H9 (cell line): Measurements from ENCODE around the gene RPL35. TPM values are rescaled to one million over a fixed set of nuclear protein-coding genes. Genes with fewer than 3 reads are reported as not detected.

Experiments
- DNase-seq: peaks from one replicate; pipeline ENCODE4 v3.0.0-alpha.2; 2017
- H2AFZ ChIP-seq: one replicate; pipeline ENCODE4 v1.6.1; 2013; ENCODE audit warnings: mild to moderate bottlenecking, low read length, control low read depth, moderate library complexity
- H2AK5ac ChIP-seq: 2 replicates; pipeline ENCODE4 v1.6.1; 2013; ENCODE audit warnings: low read length, control low read depth, mixed read lengths; ENCODE audit not compliant: insufficient read length
- H2BK120ac ChIP-seq: one replicate; pipeline ENCODE4 v1.6.1; 2013; ENCODE audit warnings: low read depth, mild to moderate bottlenecking, low read length, control low read depth, inconsistent platforms; ENCODE audit not compliant: poor library complexity, severe bottlenecking
- H2BK12ac ChIP-seq: 2 replicates; pipeline ENCODE4 v1.6.1; 2013; ENCODE audit warnings: low read length, control low read depth, mixed read lengths, low read depth; ENCODE audit not compliant: insufficient read length
- H2BK15ac ChIP-seq: 2 replicates; pipeline ENCODE4 v1.6.1; 2013; ENCODE audit warnings: low read depth, low read length, control low read depth
- H2BK20ac ChIP-seq: one replicate; pipeline ENCODE4 v1.6.1; 2013; ENCODE audit warnings: low read depth, mild to moderate bottlenecking, low read length, control low read depth, inconsistent platforms; ENCODE audit not compliant: poor library complexity, severe bottlenecking
- H2BK5ac ChIP-seq: 2 replicates; pipeline ENCODE4 v1.6.1; 2013; ENCODE audit warnings: low read length, control low read depth, mixed read lengths; ENCODE audit not compliant: insufficient read length
- H3K14ac ChIP-seq: 2 replicates; pipeline ENCODE4 v1.6.1; 2013; ENCODE audit warnings: low read length, control low read depth; ENCODE audit not compliant: insufficient read depth
- H3K18ac ChIP-seq: 2 replicates; pipeline ENCODE4 v1.6.1; 2013; ENCODE audit warnings: low read depth, mild to moderate bottlenecking, mixed read lengths, low read length, control low read depth; ENCODE audit not compliant: insufficient read length
- H3K23ac ChIP-seq: 2 replicates; pipeline ENCODE4 v1.6.1; 2013; ENCODE audit warnings: low read length, control low read depth, mixed read lengths, low read depth; ENCODE audit not compliant: insufficient read length
- H3K23me2 ChIP-seq: 2 replicates; pipeline ENCODE4 v1.6.1; 2013; ENCODE audit warnings: low read depth, mild to moderate bottlenecking, mixed read lengths, low read length, control low read depth; ENCODE audit not compliant: insufficient read length, poor library complexity, severe bottlenecking
- H3K27ac ChIP-seq: 2 replicates; pipeline ENCODE4 v1.5.1; 2013; ENCODE audit warnings: low read length, control low read depth, mixed read lengths, low read depth; ENCODE audit not compliant: insufficient read length
- H3K27me3 ChIP-seq: 2 replicates; pipeline ENCODE4 v1.6.1; 2013; ENCODE audit warnings: low read length, control low read depth, inconsistent platforms; ENCODE audit not compliant: insufficient read depth
- H3K4ac ChIP-seq: 2 replicates; pipeline ENCODE4 v1.6.1; 2013; ENCODE audit warnings: low read depth, mild to moderate bottlenecking, control low read depth, inconsistent platforms, low read length, moderate library complexity
- H3K4me1 ChIP-seq: 2 replicates; pipeline ENCODE4 v1.6.1; 2013; ENCODE audit warnings: low read length, control low read depth, inconsistent platforms; ENCODE audit not compliant: insufficient read depth
- H3K4me2 ChIP-seq: 2 replicates; pipeline ENCODE4 v1.6.1; 2013; ENCODE audit warnings: low read length, control low read depth, mixed read lengths; ENCODE audit not compliant: insufficient read length, insufficient read depth
- H3K56ac ChIP-seq: 2 replicates; pipeline ENCODE4 v1.6.1; 2013; ENCODE audit warnings: low read depth, mild to moderate bottlenecking, mixed read lengths, low read length, control low read depth; ENCODE audit not compliant: insufficient read length
- H3K79me1 ChIP-seq: 2 replicates; pipeline ENCODE4 v1.6.1; 2013; ENCODE audit warnings: low read depth, mild to moderate bottlenecking, moderate library complexity, low read length, control low read depth, inconsistent platforms; ENCODE audit not compliant: insufficient read depth, poor library complexity, severe bottlenecking
- H3K79me2 ChIP-seq: 2 replicates; pipeline ENCODE4 v1.6.1; 2013; ENCODE audit warnings: low read length, control low read depth, inconsistent platforms; ENCODE audit not compliant: insufficient read depth
- H3K9ac ChIP-seq: 2 replicates; pipeline ENCODE4 v1.6.1; 2013; ENCODE audit warnings: low read length, control low read depth, mixed read lengths; ENCODE audit not compliant: insufficient read length; ENCODE audit errors: extremely low read depth
- H3K9me3 ChIP-seq: one replicate; pipeline ENCODE4 v1.6.1; 2013; ENCODE audit warnings: low read depth, low read length, inconsistent platforms; ENCODE audit not compliant: control insufficient read depth
- H3T11ph ChIP-seq: one replicate; pipeline ENCODE4 v1.6.1; 2013; ENCODE audit warnings: mild to moderate bottlenecking, low read length, control low read depth, inconsistent platforms
- H4K20me1 ChIP-seq: one replicate; pipeline ENCODE4 v1.6.1; 2013; ENCODE audit not compliant: control insufficient read depth, insufficient read length, insufficient read depth
- H4K5ac ChIP-seq: 2 replicates; pipeline ENCODE4 v1.6.1; 2013; ENCODE audit warnings: low read depth, mild to moderate bottlenecking, mixed read lengths, low read length, control low read depth; ENCODE audit not compliant: insufficient read length
- H4K8ac ChIP-seq: replicated peaks from 2 replicates; pipeline ENCODE4 v1.6.1; 2013; ENCODE audit warnings: low read length, control low read depth, mixed read lengths, low read depth; ENCODE audit not compliant: insufficient read length
- H4K91ac ChIP-seq: 2 replicates; pipeline ENCODE4 v1.6.1; 2013; ENCODE audit warnings: low read depth, mild to moderate bottlenecking, moderate library complexity, mixed read lengths, low read length, control low read depth; ENCODE audit not compliant: insufficient read length
- H3K27ac Mint-ChIP-seq, 3 experiments: 2 replicates in 2 of 3; 3 replicates in 1 of 3; pipeline ENCODE4 v1.8.0; 2020 to 2021; ENCODE audit warnings: mixed read lengths in 3 of 3, mild to moderate bottlenecking in 1 of 3, moderate library complexity in 1 of 3
- H3K27me3 Mint-ChIP-seq: 2 replicates; pipeline ENCODE4 v1.8.0; 2021; ENCODE audit warnings: low read depth, mild to moderate bottlenecking, moderate library complexity, mixed read lengths
- H3K36me3 Mint-ChIP-seq, 3 experiments: 2 replicates in 2 of 3; 3 replicates in 1 of 3; pipeline ENCODE4 v1.8.0; 2020 to 2021; ENCODE audit warnings: low read depth in 3 of 3, mixed read lengths in 3 of 3; ENCODE audit not compliant: insufficient read depth in 1 of 3
- H3K4me1 Mint-ChIP-seq, 2 experiments: 2 replicates each; pipeline ENCODE4 v1.8.0; 2020; ENCODE audit warnings: mixed read lengths in 2 of 2
- H3K4me3 Mint-ChIP-seq, 2 experiments: 2 replicates in 1 of 2; 3 replicates in 1 of 2; pipeline ENCODE4 v1.8.0; 2020 to 2021; ENCODE audit warnings: mild to moderate bottlenecking in 2 of 2, mixed read lengths in 2 of 2, moderate library complexity in 1 of 2
- H3K9me3 Mint-ChIP-seq, 2 experiments: 2 replicates in 1 of 2; 3 replicates in 1 of 2; pipeline ENCODE4 v1.8.0; 2020; ENCODE audit warnings: mild to moderate bottlenecking in 2 of 2, mixed read lengths in 2 of 2, moderate library complexity in 1 of 2
- WGBS: extraction: QIAGEN DNeasy Blood & Tissue Kit; methylation state at CpG from one replicate; pipeline ENCODE4 v1.1.7; 2013; ENCODE audit warnings: missing lambda C conversion rate, low lambda C conversion rate, mixed read lengths; ENCODE audit not compliant: insufficient read length; ENCODE audit errors: extremely low coverage; 5-methylcytosine and 5-hydroxymethylcytosine counted together
- total RNA-seq: library from RNA; stranded (reverse); gene quantifications from 2 replicates; pipeline ENCODE4 v1.2.1, GENCODE V29; 2021
- TF ChIP-seq, protein P1 (sequence below): fragments of 200-600 bp; sonication (generic); conservative IDR thresholded peaks from 3 replicates; pipeline ENCODE4 v1.8.0; 2021; ENCODE audit warnings: antibody characterized with exemption, mild to moderate bottlenecking

RPL35 gene
- total RNA-seq, 1 experiment from 2014 or later, result 1,840 TPM

DNA sequence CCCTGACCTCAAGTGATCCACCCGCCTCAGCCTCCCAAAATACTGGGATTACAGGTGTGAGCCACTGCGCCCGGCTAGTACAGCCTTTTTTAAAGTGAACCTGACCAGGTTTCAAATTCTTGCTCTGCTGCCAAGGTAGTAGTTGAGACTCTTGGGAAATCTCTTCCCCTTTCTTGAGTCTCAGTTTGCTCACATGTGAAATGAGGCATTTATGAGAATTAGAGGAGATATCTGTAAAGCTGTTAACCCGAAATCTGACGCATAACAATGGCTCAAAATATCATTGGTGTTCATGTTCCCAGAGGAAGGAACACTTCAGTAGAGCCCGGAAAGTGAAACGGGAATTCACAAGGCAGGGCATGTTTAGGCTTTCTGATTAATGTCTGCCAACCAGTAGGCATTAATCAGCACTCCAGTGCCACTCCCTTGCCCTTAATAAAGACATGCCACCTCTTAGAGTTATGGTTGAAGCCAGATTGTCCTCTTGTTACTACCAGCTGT is 1.7 kb upstream of the RPL35 start:
- H3K4me1 Mint-ChIP-seq, result peaks cover 25 to 44% of the 10 kb centered on the region in 2 experiments

More for the DNA sequence above, 1.7 kb upstream of the RPL35 start:
- H2AK5ac ChIP-seq, result no peak overlapping the region
- Mint-ChIP-seq H3K4me3 (peak overlapping the region; percentile 11 to 30; a peak in 4 of 5 replicates), H3K27ac (peak overlapping the region in 2 of 3 experiments; percentile 13 to 22; a peak in 2 of 7 replicates), H3K9me3 (no peaks in the 10 kb centered on the region; a peak in 2 of 5 replicates), H3K27me3 (no peaks in the 10 kb centered on the region), H3K36me3 (peaks cover 30 to 31% (median 31%) of the 10 kb centered on the region in 3 experiments)
- H4K20me1 ChIP-seq, result no peaks in the 10 kb centered on the region
- no peak overlapping the region for H3K9ac ChIP-seq
- H2AFZ ChIP-seq, result no peak overlapping the region
- H2BK120ac ChIP-seq, result no peak overlapping the region
- no peak overlapping the region for H4K8ac ChIP-seq
- no peak overlapping the region for H3K56ac ChIP-seq
- H3K14ac ChIP-seq, result no peak overlapping the region
- H3K4me1 ChIP-seq, result peaks cover 5% of the 10 kb centered on the region; the same call in 1 of the 2 replicates
- peaks cover 11% of the 10 kb centered on the region for H3K23me2 ChIP-seq
- H4K91ac ChIP-seq, result no peak overlapping the region
- no peak overlapping the region for H3K18ac ChIP-seq
- no peak overlapping the region for H3T11ph ChIP-seq
- H3K27ac ChIP-seq, result no peak overlapping the region
- no peak overlapping the region for H3K4me2 ChIP-seq
- peaks cover 4% of the 10 kb centered on the region for H3K79me1 ChIP-seq
- no CpG with 5 or more reads among the region's 7 CpGs for whole genome bisulfite sequencing
- H2BK12ac ChIP-seq, result no peak overlapping the region
- H2BK15ac ChIP-seq, result no peak overlapping the region
- DNase-seq, result no peak
- no peak overlapping the region for H4K5ac ChIP-seq
- H3K23ac ChIP-seq, result no peak overlapping the region
- no peak overlapping the region for H2BK5ac ChIP-seq
- H3K27me3 ChIP-seq, result no peaks in the 10 kb centered on the region
- no peak overlapping the region for H2BK20ac ChIP-seq
- TF ChIP-seq, protein P1, sequence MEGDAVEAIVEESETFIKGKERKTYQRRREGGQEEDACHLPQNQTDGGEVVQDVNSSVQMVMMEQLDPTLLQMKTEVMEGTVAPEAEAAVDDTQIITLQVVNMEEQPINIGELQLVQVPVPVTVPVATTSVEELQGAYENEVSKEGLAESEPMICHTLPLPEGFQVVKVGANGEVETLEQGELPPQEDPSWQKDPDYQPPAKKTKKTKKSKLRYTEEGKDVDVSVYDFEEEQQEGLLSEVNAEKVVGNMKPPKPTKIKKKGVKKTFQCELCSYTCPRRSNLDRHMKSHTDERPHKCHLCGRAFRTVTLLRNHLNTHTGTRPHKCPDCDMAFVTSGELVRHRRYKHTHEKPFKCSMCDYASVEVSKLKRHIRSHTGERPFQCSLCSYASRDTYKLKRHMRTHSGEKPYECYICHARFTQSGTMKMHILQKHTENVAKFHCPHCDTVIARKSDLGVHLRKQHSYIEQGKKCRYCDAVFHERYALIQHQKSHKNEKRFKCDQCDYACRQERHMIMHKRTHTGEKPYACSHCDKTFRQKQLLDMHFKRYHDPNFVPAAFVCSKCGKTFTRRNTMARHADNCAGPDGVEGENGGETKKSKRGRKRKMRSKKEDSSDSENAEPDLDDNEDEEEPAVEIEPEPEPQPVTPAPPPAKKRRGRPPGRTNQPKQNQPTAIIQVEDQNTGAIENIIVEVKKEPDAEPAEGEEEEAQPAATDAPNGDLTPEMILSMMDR, result no peak
- H3K4ac ChIP-seq, result no peak overlapping the region
- peaks cover 20% of the 10 kb centered on the region; the same call in 1 of the 2 replicates for H3K79me2 ChIP-seq
- H3K9me3 ChIP-seq, result no peaks in the 10 kb centered on the region
